Stimulated activated naive CD8-positive, alpha-beta T cell treated with anti-CD3 and anti-CD28 coated beads, Interleukin-15, Interleukin-2, amounts not matched to agents 100 U/mL and 50 U/mL, for 24 hours (primary cell): ENCODE results near the gene THRB.
"Not testable (repeated sequence)": the region's sequence is repeated elsewhere in the genome, so short reads cannot be mapped to it uniquely, and the experiment has no call there.

ENCODE experiments used
- ATAC-seq: fragments of 150-1000 bp; cut with Tn5 transposase; one replicate; pipeline ENCODE4 v1.10.0; 2021
- DNase-seq: peaks from one replicate; pipeline ENCODE4 v3.0.0; 2021

THRB gene

GRCh38 chr3:24405057-24405456, 89.6 kb downstream of the THRB start:
- ATAC-seq (no peak), DNase-seq (no peak)

GRCh38 chr3:24401811-24402185, 92.9 kb downstream of the THRB start:
- DNase-seq (no peak), ATAC-seq (no peak)

- ATAC-seq (no peak), DNase-seq (no peak)
Observed at GRCh38 chr3:24401090-24401810, 93.4 kb downstream of the THRB start.

- DNase-seq (no peak), ATAC-seq (no peak)
Observed at GRCh38 chr3:24400450-24400849, 94.2 kb downstream of the THRB start.

GRCh38 chr3:24400015-24400414, 94.6 kb downstream of the THRB start:
- ATAC-seq (no peak), DNase-seq (no peak)

- DNase-seq (no peak), ATAC-seq (no peak)
Observed at GRCh38 chr3:24399614-24400013, 95.0 kb downstream of the THRB start.

- not testable (repeated sequence) for DNase-seq, ATAC-seq
Observed at GRCh38 chr3:24398712-24399111, 95.9 kb downstream of the THRB start.

GRCh38 chr3:24396338-24396737, 98.3 kb downstream of the THRB start:
- ATAC-seq: no peak
- no peak for DNase-seq

- DNase-seq: no peak
- no peak for ATAC-seq
Observed at GRCh38 chr3:24394754-24395153, 99.9 kb downstream of the THRB start.

GRCh38 chr3:24393316-24393715, 101.3 kb downstream of the THRB start:
- DNase-seq (no peak), ATAC-seq (no peak)

GRCh38 chr3:24390169-24391130, 104.2 kb downstream of the THRB start:
- ATAC-seq (no peak), DNase-seq (no peak)

GRCh38 chr3:24389108-24390090, 105.3 kb downstream of the THRB start:
- ATAC-seq: no peak
- DNase-seq: no peak

- DNase-seq (no peak), ATAC-seq (no peak)
Observed at GRCh38 chr3:24388611-24389010, 106.0 kb downstream of the THRB start.

- ATAC-seq: no peak
Observed at GRCh38 chr3:24388159-24388558, 106.5 kb downstream of the THRB start.

GRCh38 chr3:24387493-24387892, 107.2 kb downstream of the THRB start:
- ATAC-seq (no peak), DNase-seq (no peak)

More at GRCh38 chr3:24388159-24388558, 106.5 kb downstream of the THRB start:
- no peak for DNase-seq

- ATAC-seq: no peak
- no peak for DNase-seq
Observed at GRCh38 chr3:24387000-24387399, 107.7 kb downstream of the THRB start.

GRCh38 chr3:24386458-24386857, 108.2 kb downstream of the THRB start:
- no peak for DNase-seq

GRCh38 chr3:24385012-24385615, 109.5 kb downstream of the THRB start:
- DNase-seq (no peak), ATAC-seq (no peak)

More at GRCh38 chr3:24386458-24386857, 108.2 kb downstream of the THRB start:
- ATAC-seq: no peak

- no peak for ATAC-seq
- DNase-seq: no peak
Observed at GRCh38 chr3:24382647-24383046, 112.0 kb downstream of the THRB start.

- DNase-seq: no peak
- no peak for ATAC-seq
Observed at GRCh38 chr3:24379936-24380335, 114.7 kb downstream of the THRB start.

GRCh38 chr3:24378313-24378712, 116.3 kb downstream of the THRB start:
- DNase-seq (no peak), ATAC-seq (no peak)
